MCF 10A (cell line): ENCODE results near the gene CNDP2. TPM values are rescaled to one million over a fixed set of nuclear protein-coding genes. Genes with fewer than 3 reads are reported as not detected.
"Not testable (repeated sequence)": the region's sequence is repeated elsewhere in the genome, so short reads cannot be mapped to it uniquely, and the experiment has no call there.

ENCODE experiments used
- BruUV-seq: library from RNA; stranded (reverse); fragments of 400-500 nt; replicated peaks from 2 replicates; lab custom pipeline; 2021; lab: Mats Ljungman, UMichigan
- CTCF ChIA-PET: fragments of 300-600 bp; sonication (Branson Sonifier 250); formaldehyde crosslinking; extraction: SDS; loops from one replicate; lab custom pipeline; 2021; ENCODE audit warnings: antibody characterized with exemption, inconsistent platforms; lab: Yijun Ruan, JAX
- POLR2A ChIA-PET: fragments of 300-600, 350-650 bp; sonication (Branson Sonifier 250); formaldehyde crosslinking; extraction: SDS; loops from one replicate; lab custom pipeline; 2020; ENCODE audit warnings: antibody characterized with exemption, inconsistent platforms; lab: Yijun Ruan, JAX
- DNase-seq: peaks from one replicate; pipeline ENCODE4 v3.0.0-alpha.2; 2018; ENCODE audit not compliant: unreplicated experiment
- H3K27ac Mint-ChIP-seq: one replicate; pipeline ENCODE4 v1.8.0; 2022; ENCODE audit warnings: mild to moderate bottlenecking, low read depth, mixed read lengths; ENCODE audit not compliant: unreplicated experiment
- H3K27me3 Mint-ChIP-seq: one replicate; pipeline ENCODE4 v1.8.0; 2022; ENCODE audit warnings: mixed read lengths; ENCODE audit not compliant: insufficient read depth, unreplicated experiment
- H3K36me3 Mint-ChIP-seq: one replicate; pipeline ENCODE4 v1.8.0; 2022; ENCODE audit warnings: mild to moderate bottlenecking, moderate library complexity, mixed read lengths; ENCODE audit not compliant: insufficient read depth, unreplicated experiment
- H3K4me1 Mint-ChIP-seq: one replicate; pipeline ENCODE4 v1.8.0; 2022; ENCODE audit warnings: mixed read lengths; ENCODE audit not compliant: insufficient read depth, unreplicated experiment
- H3K4me3 Mint-ChIP-seq: one replicate; pipeline ENCODE4 v1.8.0; 2022; ENCODE audit warnings: mild to moderate bottlenecking, moderate library complexity, mixed read lengths; ENCODE audit not compliant: unreplicated experiment
- H3K9me3 Mint-ChIP-seq: one replicate; pipeline ENCODE4 v1.8.0; 2022; ENCODE audit warnings: mixed read lengths; ENCODE audit not compliant: unreplicated experiment
- CTCF ChIP-seq: fragments of 200-600 bp; IDR thresholded peaks from one replicate; pipeline ENCODE4 v1.8.0; 2022; ENCODE audit warnings: antibody characterized with exemption, mild to moderate bottlenecking; ENCODE audit not compliant: unreplicated experiment
- intact Hi-C: fragments of 100-400 bp; cut with micrococcal nuclease; formaldehyde crosslinking; loops from 2 replicates; pipeline ENCODE4 v1.14.1; 2022
- total RNA-seq: library from RNA; stranded (reverse); gene quantifications from 2 replicates; pipeline ENCODE4 v1.2.3, GENCODE V29; 2022

Gene CNDP2
- total RNA-seq, 1 experiment from 2014 or later = 194 TPM

- H3K4me3 Mint-ChIP-seq = no peak overlapping the region
- no peaks in the 10 kb centered on the region for H3K4me1 Mint-ChIP-seq
- no TSS peak for BruUV-seq
- no peak for TF ChIP-seq CTCF
- no peaks in the 10 kb centered on the region for H3K9me3 Mint-ChIP-seq
- intact Hi-C loops = no loop called here
- CTCF ChIA-PET = interaction anchor here (0.6 to 1.2 kb wide), 5 partner anchors 10 to 277 kb away, joined by 3 read pairs; no protein-coding TSS in a partner anchor
- DNase-seq = no peak
- POLR2A ChIA-PET = interaction anchor here (0.6 to 1.5 kb wide), 3 partner anchors 27 to 655 kb away, joined by 3 to 4 read pairs (median 4); partner anchors contain the start of gene CNDP2
- peaks cover 32% of the 10 kb centered on the region for H3K36me3 Mint-ChIP-seq
- H3K27me3 Mint-ChIP-seq = peaks cover 14% of the 10 kb centered on the region
- H3K27ac Mint-ChIP-seq = no peak overlapping the region
Measured at GRCh38 chr18:74522635-74523548, 26.7 kb downstream of the CNDP2 start.

- ChIA-PET CTCF (interaction anchor here (0.6 to 1.2 kb wide), 2 partner anchors 11 to 19 kb away, joined by 3 read pairs; no protein-coding TSS in a partner anchor), POLR2A (interaction anchor here (1.5 kb wide), 1 partner anchor 28 kb away, joined by 3 read pairs; the partner anchor contains the start of gene CNDP2)
- Mint-ChIP-seq H3K4me3 (no peak overlapping the region), H3K36me3 (peaks cover 19% of the 10 kb centered on the region), H3K9me3 (no peaks in the 10 kb centered on the region), H3K4me1 (no peaks in the 10 kb centered on the region), H3K27me3 (peaks cover 26% of the 10 kb centered on the region), H3K27ac (no peak overlapping the region)
- intact Hi-C loops = no loop called here
- DNase-seq = no peak
- no peak for TF ChIP-seq CTCF
- no TSS peak for BruUV-seq
Measured at GRCh38 chr18:74524097-74524496, 27.9 kb downstream of the CNDP2 start.

- H3K4me1 Mint-ChIP-seq, H3K4me3 Mint-ChIP-seq, H3K9me3 Mint-ChIP-seq, H3K27ac Mint-ChIP-seq, BruUV-seq, intact Hi-C loops, DNase-seq, POLR2A ChIA-PET: not testable (repeated sequence)
- Mint-ChIP-seq H3K27me3 (peaks cover 29% of the 10 kb centered on the region), H3K36me3 (peaks cover 12% of the 10 kb centered on the region)
- CTCF ChIA-PET = interaction anchor here (0.6 kb wide), 1 partner anchor 1551 kb away, joined by 3 read pairs; no protein-coding TSS in a partner anchor
Measured at GRCh38 chr18:74524915-74525314, 28.8 kb downstream of the CNDP2 start.

- no peaks in the 10 kb centered on the region for H3K9me3 Mint-ChIP-seq
- TF ChIP-seq CTCF = no peak
- no peak overlapping the region for H3K4me3 Mint-ChIP-seq
- peaks cover 6% of the 10 kb centered on the region for H3K36me3 Mint-ChIP-seq
- DNase-seq = no peak
- H3K4me1 Mint-ChIP-seq = no peaks in the 10 kb centered on the region
- intact Hi-C loops = no loop called here
- no TSS peak for BruUV-seq
- ChIA-PET POLR2A (interaction anchor here (0.7 to 1.1 kb wide), 2 partner anchors 16 to 30 kb away, joined by 3 read pairs; partner anchors contain the start of gene CNDP2), CTCF (no interaction called here)
- H3K27me3 Mint-ChIP-seq = peaks cover 36% of the 10 kb centered on the region
- H3K27ac Mint-ChIP-seq = no peak overlapping the region
Measured at GRCh38 chr18:74525741-74526140, 29.6 kb downstream of the CNDP2 start.
